ENCODE measurements around the gene CCSAP.

GRCh38 chr1:229287267-229287666, 55.6 kb downstream of the CCSAP start:
- TF ChIP-seq, protein P1, sequence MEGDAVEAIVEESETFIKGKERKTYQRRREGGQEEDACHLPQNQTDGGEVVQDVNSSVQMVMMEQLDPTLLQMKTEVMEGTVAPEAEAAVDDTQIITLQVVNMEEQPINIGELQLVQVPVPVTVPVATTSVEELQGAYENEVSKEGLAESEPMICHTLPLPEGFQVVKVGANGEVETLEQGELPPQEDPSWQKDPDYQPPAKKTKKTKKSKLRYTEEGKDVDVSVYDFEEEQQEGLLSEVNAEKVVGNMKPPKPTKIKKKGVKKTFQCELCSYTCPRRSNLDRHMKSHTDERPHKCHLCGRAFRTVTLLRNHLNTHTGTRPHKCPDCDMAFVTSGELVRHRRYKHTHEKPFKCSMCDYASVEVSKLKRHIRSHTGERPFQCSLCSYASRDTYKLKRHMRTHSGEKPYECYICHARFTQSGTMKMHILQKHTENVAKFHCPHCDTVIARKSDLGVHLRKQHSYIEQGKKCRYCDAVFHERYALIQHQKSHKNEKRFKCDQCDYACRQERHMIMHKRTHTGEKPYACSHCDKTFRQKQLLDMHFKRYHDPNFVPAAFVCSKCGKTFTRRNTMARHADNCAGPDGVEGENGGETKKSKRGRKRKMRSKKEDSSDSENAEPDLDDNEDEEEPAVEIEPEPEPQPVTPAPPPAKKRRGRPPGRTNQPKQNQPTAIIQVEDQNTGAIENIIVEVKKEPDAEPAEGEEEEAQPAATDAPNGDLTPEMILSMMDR (IDR thresholded peaks at IDR 0.05) = no peak
- no peak for TF ChIP-seq POLR2A (IDR thresholded peaks at IDR 0.05)

Measured in tibial nerve (tissue), 3 donors.